ENCODE measurements around the gene LTBP1. TPM values are rescaled to one million over a fixed set of nuclear protein-coding genes. Genes with fewer than 3 reads are reported as not detected.

The LTBP1 gene
- total and polyA plus RNA-seq, 2 experiments from 2014 or later: 35.6 to 68.9 TPM

DNA sequence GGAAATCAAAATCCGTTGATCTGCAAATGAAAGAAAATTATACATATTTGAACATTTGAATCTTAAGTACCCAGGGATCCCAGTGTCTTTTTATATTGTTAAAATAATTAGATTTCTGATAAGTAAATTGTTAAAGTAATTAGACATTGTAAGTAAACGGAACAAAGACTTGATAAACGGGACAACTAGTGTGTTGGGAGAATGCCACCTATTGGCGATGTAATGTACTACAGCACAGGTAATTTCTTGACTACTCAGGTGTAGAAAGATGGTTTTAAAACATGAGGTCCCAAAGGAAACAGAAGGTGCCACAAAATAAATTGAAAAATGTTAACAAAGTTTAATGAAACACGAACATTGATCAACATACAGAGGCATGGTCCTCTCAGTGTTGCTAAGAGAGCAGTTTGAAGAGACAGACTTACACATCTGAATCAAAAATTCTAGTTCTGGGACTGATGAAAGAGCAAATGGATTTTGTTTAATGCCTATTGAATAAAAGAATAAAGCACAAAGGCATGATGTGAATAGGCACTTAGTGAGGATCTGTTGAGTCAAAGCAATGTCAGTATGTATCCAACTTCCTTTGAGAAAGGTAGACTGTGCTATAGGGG, 426.3 kb downstream of the LTBP1 start:
- Histone ChIP-seq H3K4me2 (no peak overlapping the region), H3K36me3 (replicated peaks; ENCODE audit: insufficient read depth, low read depth) (no peaks in the 10 kb centered on the region), H3K27ac (no peak overlapping the region), H3K4me3 (no peak overlapping the region), H4K20me1 (ENCODE audit: insufficient read depth, poor library complexity, severe bottlenecking) (no peaks in the 10 kb centered on the region), H2AFZ (no peak overlapping the region), H3K9me2 (replicated peaks; ENCODE audit: insufficient read depth) (no peaks in the 10 kb centered on the region), H3K9me3 (ENCODE audit: low read depth) (no peaks in the 10 kb centered on the region), H3K27me3 (no peaks in the 10 kb centered on the region), H3K4me1 (ENCODE audit: insufficient read depth) (no peaks in the 10 kb centered on the region), H3K79me2 (no peaks in the 10 kb centered on the region)
- 29% methylated on average over 5 of the region's 5 CpGs for WGBS (ENCODE audit: low lambda C conversion rate, missing lambda C conversion rate)
- DNase-seq (ENCODE audit: low spot score): peak; percentile 58
- no peak for TF ChIP-seq EZH2phosphoT487 (IDR thresholded peaks at IDR 0.05; ENCODE audit: low read depth, severe bottlenecking, unreplicated experiment)
- TF ChIP-seq, protein P1, sequence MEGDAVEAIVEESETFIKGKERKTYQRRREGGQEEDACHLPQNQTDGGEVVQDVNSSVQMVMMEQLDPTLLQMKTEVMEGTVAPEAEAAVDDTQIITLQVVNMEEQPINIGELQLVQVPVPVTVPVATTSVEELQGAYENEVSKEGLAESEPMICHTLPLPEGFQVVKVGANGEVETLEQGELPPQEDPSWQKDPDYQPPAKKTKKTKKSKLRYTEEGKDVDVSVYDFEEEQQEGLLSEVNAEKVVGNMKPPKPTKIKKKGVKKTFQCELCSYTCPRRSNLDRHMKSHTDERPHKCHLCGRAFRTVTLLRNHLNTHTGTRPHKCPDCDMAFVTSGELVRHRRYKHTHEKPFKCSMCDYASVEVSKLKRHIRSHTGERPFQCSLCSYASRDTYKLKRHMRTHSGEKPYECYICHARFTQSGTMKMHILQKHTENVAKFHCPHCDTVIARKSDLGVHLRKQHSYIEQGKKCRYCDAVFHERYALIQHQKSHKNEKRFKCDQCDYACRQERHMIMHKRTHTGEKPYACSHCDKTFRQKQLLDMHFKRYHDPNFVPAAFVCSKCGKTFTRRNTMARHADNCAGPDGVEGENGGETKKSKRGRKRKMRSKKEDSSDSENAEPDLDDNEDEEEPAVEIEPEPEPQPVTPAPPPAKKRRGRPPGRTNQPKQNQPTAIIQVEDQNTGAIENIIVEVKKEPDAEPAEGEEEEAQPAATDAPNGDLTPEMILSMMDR (IDR thresholded peaks at IDR 0.05; ENCODE audit: poor library complexity): peak; percentile 82
- no peak for TF ChIP-seq EZH2 (IDR thresholded peaks at IDR 0.05; ENCODE audit: borderline replicate concordance)

DNA sequence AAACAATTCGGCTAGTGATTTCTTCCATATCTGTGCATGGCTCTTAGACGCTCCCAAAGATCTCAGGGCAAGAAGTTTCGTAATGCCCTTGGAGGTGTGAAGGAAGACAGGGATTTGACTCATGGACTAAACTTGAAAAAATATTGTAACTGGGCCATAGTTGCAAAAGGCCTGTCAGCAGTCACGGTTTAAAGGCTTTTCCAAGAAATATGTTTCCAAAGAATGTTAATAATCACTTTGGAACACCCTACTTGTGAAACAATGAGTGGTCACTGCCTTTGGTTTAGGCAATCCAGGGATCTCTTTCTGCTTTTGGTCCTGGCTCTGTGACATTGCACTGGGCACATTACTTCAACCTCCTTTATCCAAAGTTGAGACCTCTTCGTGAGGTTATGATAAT, 427.2 kb downstream of the LTBP1 start:
- no peak overlapping the region for H3K4me2 ChIP-seq
- H3K9me2 ChIP-seq (replicated peaks; ENCODE audit: insufficient read depth): no peaks in the 10 kb centered on the region
- no peak overlapping the region for H3K4me3 ChIP-seq
- H3K79me2 ChIP-seq: no peaks in the 10 kb centered on the region
- no peaks in the 10 kb centered on the region for H3K36me3 ChIP-seq (replicated peaks; ENCODE audit: insufficient read depth, low read depth)
- H2AFZ ChIP-seq: no peak overlapping the region
- TF ChIP-seq EZH2 (IDR thresholded peaks at IDR 0.05; ENCODE audit: borderline replicate concordance) (no peak), EZH2phosphoT487 (IDR thresholded peaks at IDR 0.05; ENCODE audit: low read depth, severe bottlenecking, unreplicated experiment) (no peak)
- TF ChIP-seq, protein P1 (IDR thresholded peaks at IDR 0.05; ENCODE audit: poor library complexity): no peak
- no peaks in the 10 kb centered on the region for H3K9me3 ChIP-seq (ENCODE audit: low read depth)
- no peak for DNase-seq (ENCODE audit: low spot score)
- no peaks in the 10 kb centered on the region for H3K4me1 ChIP-seq (ENCODE audit: insufficient read depth)
- 88% methylated on average over 5 of the region's 5 CpGs for WGBS (ENCODE audit: low lambda C conversion rate, missing lambda C conversion rate)
- H3K27me3 ChIP-seq: no peaks in the 10 kb centered on the region
- H4K20me1 ChIP-seq (ENCODE audit: insufficient read depth, poor library complexity, severe bottlenecking): no peaks in the 10 kb centered on the region
- no peak overlapping the region for H3K27ac ChIP-seq

DNA sequence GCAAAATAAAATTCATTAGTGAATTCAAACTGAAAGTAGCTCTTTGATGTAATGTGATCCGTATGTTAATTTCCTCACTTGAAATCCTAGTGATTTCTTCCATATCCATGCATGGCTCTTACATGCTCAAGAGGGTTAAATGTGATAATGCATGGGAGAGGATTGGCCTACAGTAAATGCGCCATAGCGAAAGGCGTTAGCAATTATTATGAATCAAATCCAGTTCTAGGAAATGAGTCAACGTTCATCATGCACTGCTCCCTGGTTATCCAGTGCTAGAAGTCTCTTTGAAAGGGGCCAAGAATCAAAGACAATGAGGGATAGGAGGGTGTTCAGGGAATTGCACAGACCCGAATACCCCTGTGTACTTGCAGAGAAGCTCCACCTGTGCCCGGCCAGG, 428.3 kb downstream of the LTBP1 start:
- 88% methylated on average over 7 of the region's 7 CpGs for WGBS (ENCODE audit: low lambda C conversion rate, missing lambda C conversion rate)

More for the DNA sequence above, 428.3 kb downstream of the LTBP1 start:
- Histone ChIP-seq H2AFZ (no peak overlapping the region), H3K27ac (no peak overlapping the region), H3K4me3 (no peak overlapping the region), H3K9me3 (ENCODE audit: low read depth) (no peaks in the 10 kb centered on the region), H3K9me2 (replicated peaks; ENCODE audit: insufficient read depth) (no peaks in the 10 kb centered on the region), H4K20me1 (ENCODE audit: insufficient read depth, poor library complexity, severe bottlenecking) (no peaks in the 10 kb centered on the region), H3K27me3 (no peaks in the 10 kb centered on the region), H3K4me2 (no peak overlapping the region), H3K4me1 (ENCODE audit: insufficient read depth) (no peaks in the 10 kb centered on the region), H3K79me2 (no peaks in the 10 kb centered on the region), H3K36me3 (replicated peaks; ENCODE audit: insufficient read depth, low read depth) (no peaks in the 10 kb centered on the region)
- DNase-seq (ENCODE audit: low spot score): no peak
- TF ChIP-seq, protein P1 (IDR thresholded peaks at IDR 0.05; ENCODE audit: poor library complexity): no peak
- TF ChIP-seq EZH2 (IDR thresholded peaks at IDR 0.05; ENCODE audit: borderline replicate concordance) (no peak), EZH2phosphoT487 (IDR thresholded peaks at IDR 0.05; ENCODE audit: low read depth, severe bottlenecking, unreplicated experiment) (no peak)

Data from hepatocyte (in vitro differentiated cells).